Measurements from ENCODE around the gene FOXL3. TPM values are rescaled to one million over a fixed set of nuclear protein-coding genes. Genes with fewer than 3 reads are reported as not detected.

FOXL3 gene
- polyA plus RNA-seq, 1 experiment = not detected

DNA sequence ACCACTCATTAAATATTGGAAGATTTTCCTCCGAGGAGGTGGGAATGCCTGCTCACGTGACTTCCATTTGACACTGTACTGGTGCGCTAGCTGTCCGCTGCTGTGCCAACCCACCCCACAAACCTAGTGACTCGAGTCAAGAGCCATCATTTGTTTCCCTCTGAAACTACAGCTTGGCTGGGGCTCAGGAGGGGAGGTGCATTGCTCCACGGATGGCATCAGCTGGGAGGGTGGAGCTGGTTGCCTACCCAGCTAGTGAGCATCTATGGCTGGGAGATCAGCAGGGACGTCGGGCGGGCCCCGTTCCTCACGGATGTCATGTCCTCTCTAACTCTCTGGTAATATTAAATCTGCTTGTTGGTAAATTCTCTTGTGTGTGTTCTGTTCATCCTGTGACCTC, 9.5 kb upstream of the FOXL3 start:
- ChIA-PET CTCF (no interaction called here), POLR2A (no interaction called here)
- Histone ChIP-seq H3K36me3 (ENCODE audit: control insufficient read depth, insufficient read depth, low read length) (no peaks in the 10 kb centered on the region), H3K27me3 (ENCODE audit: control insufficient read depth, insufficient read depth, low read length) (peaks cover 13% of the 10 kb centered on the region), H3K4me3 (ENCODE audit: low read depth, low read length) (no peak overlapping the region)
- no peak for DNase-seq (ENCODE audit: low read depth)
- TF ChIP-seq, protein P1, sequence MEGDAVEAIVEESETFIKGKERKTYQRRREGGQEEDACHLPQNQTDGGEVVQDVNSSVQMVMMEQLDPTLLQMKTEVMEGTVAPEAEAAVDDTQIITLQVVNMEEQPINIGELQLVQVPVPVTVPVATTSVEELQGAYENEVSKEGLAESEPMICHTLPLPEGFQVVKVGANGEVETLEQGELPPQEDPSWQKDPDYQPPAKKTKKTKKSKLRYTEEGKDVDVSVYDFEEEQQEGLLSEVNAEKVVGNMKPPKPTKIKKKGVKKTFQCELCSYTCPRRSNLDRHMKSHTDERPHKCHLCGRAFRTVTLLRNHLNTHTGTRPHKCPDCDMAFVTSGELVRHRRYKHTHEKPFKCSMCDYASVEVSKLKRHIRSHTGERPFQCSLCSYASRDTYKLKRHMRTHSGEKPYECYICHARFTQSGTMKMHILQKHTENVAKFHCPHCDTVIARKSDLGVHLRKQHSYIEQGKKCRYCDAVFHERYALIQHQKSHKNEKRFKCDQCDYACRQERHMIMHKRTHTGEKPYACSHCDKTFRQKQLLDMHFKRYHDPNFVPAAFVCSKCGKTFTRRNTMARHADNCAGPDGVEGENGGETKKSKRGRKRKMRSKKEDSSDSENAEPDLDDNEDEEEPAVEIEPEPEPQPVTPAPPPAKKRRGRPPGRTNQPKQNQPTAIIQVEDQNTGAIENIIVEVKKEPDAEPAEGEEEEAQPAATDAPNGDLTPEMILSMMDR (IDR thresholded peaks at IDR 0.05; ENCODE audit: insufficient read depth, low read depth, low read length) = no peak

DNA sequence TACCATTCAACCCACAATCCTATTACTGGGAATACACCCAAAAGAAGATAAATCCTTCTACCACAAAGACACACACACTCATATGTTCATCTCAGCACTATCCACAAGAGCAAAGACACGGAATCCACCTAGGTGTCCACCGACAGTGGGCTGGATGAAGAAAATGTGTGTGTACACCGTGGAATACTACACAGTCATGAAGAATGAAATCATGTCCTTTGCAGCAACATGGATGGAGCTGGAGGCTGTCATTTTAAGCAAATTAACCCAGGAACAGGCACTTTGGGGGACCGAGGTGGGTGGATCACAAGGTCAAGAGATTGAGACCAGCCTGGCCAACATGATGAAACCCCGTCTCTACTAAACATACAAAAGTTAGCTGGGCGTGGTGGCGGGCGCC, 8.3 kb upstream of the FOXL3 start:
- CTCF ChIA-PET = no interaction called here
- no peaks in the 10 kb centered on the region for H3K36me3 ChIP-seq (ENCODE audit: control insufficient read depth, insufficient read depth, low read length)
- DNase-seq (ENCODE audit: low read depth) = no peak
- no peak overlapping the region for H3K4me3 ChIP-seq (ENCODE audit: low read depth, low read length)
- POLR2A ChIA-PET = no interaction called here
- TF ChIP-seq, protein P1 (IDR thresholded peaks at IDR 0.05; ENCODE audit: insufficient read depth, low read depth, low read length) = no peak
- peaks cover 10% of the 10 kb centered on the region for H3K27me3 ChIP-seq (ENCODE audit: control insufficient read depth, insufficient read depth, low read length)

DNA sequence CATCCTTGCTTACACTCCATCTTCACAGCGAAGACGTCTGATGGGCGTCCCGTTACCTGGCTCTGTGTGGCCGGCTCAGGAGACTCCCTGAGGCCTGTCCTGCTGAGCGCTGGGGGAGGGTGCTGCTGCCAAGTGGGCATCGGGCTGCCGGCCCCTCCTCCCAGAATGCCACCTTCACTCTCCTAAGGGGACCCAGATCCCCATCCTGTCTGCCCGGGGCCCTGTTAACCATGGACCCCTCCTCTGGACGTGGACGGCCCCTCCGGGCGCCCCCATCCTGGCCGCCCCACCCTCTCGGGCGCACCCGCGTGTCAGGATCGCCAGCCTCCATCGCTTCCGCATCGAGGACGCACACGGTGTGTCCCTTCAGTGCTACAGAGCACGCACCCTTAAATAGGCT, 7.3 kb upstream of the FOXL3 start:
- POLR2A ChIA-PET = no interaction called here
- TF ChIP-seq, protein P1 (IDR thresholded peaks at IDR 0.05; ENCODE audit: insufficient read depth, low read depth, low read length) = no peak
- peaks cover 10% of the 10 kb centered on the region for H3K27me3 ChIP-seq (ENCODE audit: control insufficient read depth, insufficient read depth, low read length)
- no peak overlapping the region for H3K4me3 ChIP-seq (ENCODE audit: low read depth, low read length)
- DNase-seq (ENCODE audit: low read depth) = no peak
- no peaks in the 10 kb centered on the region for H3K36me3 ChIP-seq (ENCODE audit: control insufficient read depth, insufficient read depth, low read length)
- CTCF ChIA-PET = no interaction called here

DNA sequence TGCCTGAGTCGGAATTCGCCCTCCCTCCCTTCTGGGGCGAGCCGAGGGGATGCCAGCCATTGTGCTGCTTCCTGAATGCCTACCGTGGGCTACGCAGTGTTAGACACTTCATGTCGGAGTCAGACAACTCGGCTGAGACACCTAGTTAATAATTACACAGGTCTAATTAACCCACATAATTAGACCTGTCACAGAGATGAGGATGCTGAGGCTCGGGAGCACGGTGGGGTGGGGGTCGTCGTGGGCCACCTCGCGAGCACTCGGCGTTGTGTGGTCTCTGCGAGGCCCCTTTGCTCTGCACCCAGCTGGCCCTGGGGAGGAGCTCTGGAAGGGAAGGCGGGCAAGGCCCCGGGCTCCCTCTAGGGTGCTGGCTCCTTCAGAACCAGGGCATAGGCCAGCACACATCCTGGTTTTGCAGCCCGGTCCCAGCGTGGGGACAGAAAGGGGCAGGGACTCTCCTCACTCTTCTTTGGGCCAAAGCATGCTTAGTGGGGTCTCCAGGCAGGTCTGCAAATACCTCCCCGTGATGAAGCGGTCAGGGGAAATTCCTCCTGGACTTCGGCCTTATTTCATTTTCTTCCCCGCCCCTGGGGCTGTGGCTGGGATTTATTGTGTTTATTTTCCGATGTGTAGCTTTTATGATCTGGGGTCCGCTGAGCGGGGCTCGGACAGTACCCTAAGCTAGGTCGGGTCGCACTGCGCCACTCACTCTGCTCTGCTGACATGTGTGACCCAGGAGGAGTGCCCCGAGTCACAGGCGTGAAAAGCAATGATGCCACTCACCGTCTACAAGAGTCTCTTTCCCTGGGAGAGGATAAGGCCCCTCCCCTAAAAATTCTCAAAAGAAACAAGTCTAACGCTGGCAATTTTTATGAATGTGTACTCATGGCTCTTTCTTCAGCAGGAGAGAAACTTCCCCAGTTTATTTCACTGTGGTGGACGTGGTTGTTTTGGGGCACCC, 4.9 kb upstream of the FOXL3 start:
- TF ChIP-seq, protein P1 (IDR thresholded peaks at IDR 0.05; ENCODE audit: insufficient read depth, low read depth, low read length) = no peak
- H3K4me3 ChIP-seq (ENCODE audit: low read depth, low read length) = no peak overlapping the region
- H3K36me3 ChIP-seq (ENCODE audit: control insufficient read depth, insufficient read depth, low read length) = no peaks in the 10 kb centered on the region
- CTCF ChIA-PET = no interaction called here
- no peak for DNase-seq (ENCODE audit: low read depth)
- POLR2A ChIA-PET = interaction anchor here (0.6 kb wide), 1 partner anchor 173 kb away, joined by 6 read pairs; no protein-coding TSS in a partner anchor
- H3K27me3 ChIP-seq (ENCODE audit: control insufficient read depth, insufficient read depth, low read length) = peaks cover 15% of the 10 kb centered on the region

DNA sequence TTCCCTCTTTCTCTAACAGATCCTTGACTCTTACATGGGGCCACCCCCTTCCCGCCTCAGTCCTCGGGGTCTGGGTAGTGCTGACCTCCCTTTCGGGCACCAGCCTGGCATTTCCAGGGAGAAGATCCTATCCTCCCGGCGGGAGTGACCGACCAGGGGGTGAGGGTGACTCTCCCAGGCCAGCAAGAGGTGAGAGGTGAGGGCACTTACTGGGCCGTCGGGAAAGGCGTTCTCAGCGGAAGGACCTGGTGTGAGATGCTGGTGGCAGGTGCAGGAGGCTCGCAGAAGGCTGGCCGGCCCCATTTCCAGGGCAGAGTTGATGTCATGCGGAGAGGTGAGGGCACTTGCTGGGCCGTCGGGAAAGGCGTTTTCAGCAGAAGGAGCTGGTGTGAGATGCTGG, 4.2 kb upstream of the FOXL3 start:
- CTCF ChIA-PET = no interaction called here
- H3K27me3 ChIP-seq (ENCODE audit: control insufficient read depth, insufficient read depth, low read length) = peaks cover 20% of the 10 kb centered on the region
- TF ChIP-seq, protein P1 (IDR thresholded peaks at IDR 0.05; ENCODE audit: insufficient read depth, low read depth, low read length) = no peak
- POLR2A ChIA-PET = interaction anchor here (0.6 kb wide), 1 partner anchor 173 kb away, joined by 6 read pairs; no protein-coding TSS in a partner anchor
- no peak overlapping the region for H3K4me3 ChIP-seq (ENCODE audit: low read depth, low read length)
- no peak for DNase-seq (ENCODE audit: low read depth)
- H3K36me3 ChIP-seq (ENCODE audit: control insufficient read depth, insufficient read depth, low read length) = no peaks in the 10 kb centered on the region
